Hematopoietic multipotent progenitor cell treated with erythropoietin and hydrocortisone succinate and interleukin-3 and kit ligand, for 8 days (in vitro differentiated cells): ENCODE results near the gene KIAA1191.
"Not testable (repeated sequence)": the region's sequence is repeated elsewhere in the genome, so short reads cannot be mapped to it uniquely, and the experiment has no call there.

ENCODE experiments used
- DNase-seq: peaks from one replicate; pipeline ENCODE4 v3.0.0-alpha.2; 2015

Gene KIAA1191

GRCh38 chr5:176305356-176305755, 56.2 kb downstream of the KIAA1191 start:
- not testable (repeated sequence) for DNase-seq
